Hepatocyte (in vitro differentiated cells): ENCODE measurements around the gene PFKM.

Source experiments
- EZH2 ChIP-seq: fragments of 200-600 bp; sonication (generic); IDR thresholded peaks from 2 replicates; pipeline ENCODE4 v1.6.1; 2016; ENCODE audit warnings: antibody characterized with exemption, mild to moderate bottlenecking, borderline replicate concordance
- EZH2phosphoT487 ChIP-seq: fragments of 200-600 bp; sonication (generic); IDR thresholded peaks from one replicate; pipeline ENCODE4 v1.6.1; 2018; ENCODE audit warnings: antibody characterized with exemption, mild to moderate bottlenecking, low read depth, moderate library complexity; ENCODE audit not compliant: unreplicated experiment, severe bottlenecking
- TF ChIP-seq, protein P1 (sequence below): fragments of 200-600 bp; sonication (generic); IDR thresholded peaks from 2 replicates; pipeline ENCODE4 v1.5.1; 2016; ENCODE audit warnings: antibody characterized with exemption, mild to moderate bottlenecking; ENCODE audit not compliant: poor library complexity

DNA sequence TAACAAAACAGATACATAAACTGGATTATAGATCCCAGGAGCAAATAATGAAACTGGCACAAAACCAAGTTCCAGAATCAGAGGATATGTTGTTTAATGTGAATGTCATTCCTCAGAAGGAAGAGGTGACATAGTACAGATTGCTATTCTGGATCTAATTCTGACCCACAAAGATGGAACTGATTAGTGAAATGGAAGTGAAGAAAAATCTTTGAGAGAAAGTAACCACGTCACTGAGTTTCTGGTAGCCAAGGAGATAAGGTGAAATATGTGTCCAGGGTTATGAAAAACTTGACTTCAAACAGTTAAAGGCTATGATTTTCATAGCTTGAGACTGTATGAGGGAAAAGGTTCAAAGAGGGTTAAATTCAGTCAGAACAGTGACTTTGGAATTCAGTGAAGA is 75.6 kb downstream of the PFKM start:
- TF ChIP-seq, protein P1, sequence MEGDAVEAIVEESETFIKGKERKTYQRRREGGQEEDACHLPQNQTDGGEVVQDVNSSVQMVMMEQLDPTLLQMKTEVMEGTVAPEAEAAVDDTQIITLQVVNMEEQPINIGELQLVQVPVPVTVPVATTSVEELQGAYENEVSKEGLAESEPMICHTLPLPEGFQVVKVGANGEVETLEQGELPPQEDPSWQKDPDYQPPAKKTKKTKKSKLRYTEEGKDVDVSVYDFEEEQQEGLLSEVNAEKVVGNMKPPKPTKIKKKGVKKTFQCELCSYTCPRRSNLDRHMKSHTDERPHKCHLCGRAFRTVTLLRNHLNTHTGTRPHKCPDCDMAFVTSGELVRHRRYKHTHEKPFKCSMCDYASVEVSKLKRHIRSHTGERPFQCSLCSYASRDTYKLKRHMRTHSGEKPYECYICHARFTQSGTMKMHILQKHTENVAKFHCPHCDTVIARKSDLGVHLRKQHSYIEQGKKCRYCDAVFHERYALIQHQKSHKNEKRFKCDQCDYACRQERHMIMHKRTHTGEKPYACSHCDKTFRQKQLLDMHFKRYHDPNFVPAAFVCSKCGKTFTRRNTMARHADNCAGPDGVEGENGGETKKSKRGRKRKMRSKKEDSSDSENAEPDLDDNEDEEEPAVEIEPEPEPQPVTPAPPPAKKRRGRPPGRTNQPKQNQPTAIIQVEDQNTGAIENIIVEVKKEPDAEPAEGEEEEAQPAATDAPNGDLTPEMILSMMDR, result no peak
- TF ChIP-seq EZH2, result no peak
- no peak for TF ChIP-seq EZH2phosphoT487
